A673 (cell line): ENCODE data around the gene CALML4. TPM values are rescaled to one million over a fixed set of nuclear protein-coding genes. Genes with fewer than 3 reads are reported as not detected.
A peak's percentile ranks its signal among the peaks of the same experiment; 100 is the strongest.
"Not testable (repeated sequence)": the region's sequence is repeated elsewhere in the genome, so short reads cannot be mapped to it uniquely, and the experiment has no call there.

ENCODE experiments used
- BruUV-seq: library from RNA; stranded (reverse); fragments of 400-500 nt; replicated peaks from 2 replicates; lab custom pipeline; 2021; lab: Mats Ljungman, UMichigan
- CTCF ChIA-PET: fragments of 300-600 bp; sonication (Branson Sonifier 250); formaldehyde crosslinking; loops from one replicate; lab custom pipeline; 2022; ENCODE audit warnings: antibody characterized with exemption; lab: Charles Lee
- POLR2A ChIA-PET: fragments of 300-600 bp; sonication (Branson Sonifier 250); formaldehyde crosslinking; loops from one replicate; lab custom pipeline; 2022; ENCODE audit warnings: antibody characterized with exemption; ENCODE audit not compliant: low non-redundant PET; lab: Charles Lee
- DNase-seq: peaks from one replicate; pipeline ENCODE4 v3.0.0-alpha.2; 2015; ENCODE audit warnings: low spot score
- H3K27ac ChIP-seq: fragments of 200-600 bp; sonication (generic); 2 replicates; pipeline ENCODE4 v1.5.1; 2016; ENCODE audit warnings: mixed run types, low read depth, mild to moderate bottlenecking, mixed read lengths, antibody characterized with exemption, low read length; ENCODE audit not compliant: poor library complexity, severe bottlenecking
- H3K27me3 ChIP-seq: fragments of 200-600 bp; sonication (generic); replicated peaks from 2 replicates; pipeline ENCODE4 v1.6.1; 2017; ENCODE audit warnings: mixed run types, low read depth, mild to moderate bottlenecking, mixed read lengths, antibody characterized with exemption, low read length; ENCODE audit not compliant: insufficient read depth, poor library complexity
- H3K36me3 ChIP-seq: fragments of 200-600 bp; sonication (generic); 2 replicates; pipeline ENCODE4 v1.6.1; 2016; ENCODE audit warnings: mixed run types, mild to moderate bottlenecking, mixed read lengths, antibody characterized with exemption, low read length; ENCODE audit not compliant: insufficient read depth, poor library complexity, severe bottlenecking
- H3K4me1 ChIP-seq: fragments of 200-600 bp; sonication (generic); 2 replicates; pipeline ENCODE4 v1.6.1; 2017; ENCODE audit warnings: mixed run types, mild to moderate bottlenecking, mixed read lengths, antibody characterized with exemption, low read length; ENCODE audit not compliant: insufficient read depth, poor library complexity, severe bottlenecking
- H3K4me3 ChIP-seq: fragments of 200-600 bp; sonication (generic); 2 replicates; pipeline ENCODE4 v1.5.1; 2016; ENCODE audit warnings: low read depth, mixed run types, mild to moderate bottlenecking, mixed read lengths, low read length; ENCODE audit not compliant: poor library complexity, severe bottlenecking
- H3K9me3 ChIP-seq: fragments of 200-600 bp; sonication (generic); 2 replicates; pipeline ENCODE4 v1.6.1; 2016; ENCODE audit warnings: mixed run types, low read depth, mild to moderate bottlenecking, mixed read lengths, antibody characterized with exemption, low read length; ENCODE audit not compliant: poor library complexity, severe bottlenecking
- CTCF ChIP-seq: fragments of 300-800, 200-600 bp; sonication (generic); conservative IDR thresholded peaks from 2 replicates; pipeline ENCODE4 v1.5.1; 2017; ENCODE audit warnings: low read depth, mild to moderate bottlenecking, antibody characterized with exemption, low read length, moderate library complexity, mixed read lengths
- EZH2 ChIP-seq: fragments of 200-600 bp; sonication (generic); IDR thresholded peaks from 2 replicates; pipeline ENCODE4 v1.6.1; 2017; ENCODE audit warnings: borderline replicate concordance, low read depth, mild to moderate bottlenecking, mixed read lengths, antibody characterized with exemption, low read length; ENCODE audit not compliant: poor library complexity, severe bottlenecking
- intact Hi-C: fragments of 100-400 bp; cut with micrococcal nuclease; formaldehyde crosslinking; loops from one replicate; pipeline ENCODE4 v1.10.0; 2022; ENCODE audit not compliant: unreplicated experiment
- total RNA-seq: library from RNA; stranded (reverse); gene quantifications from 2 replicates; pipeline ENCODE4 v1.2.3, GENCODE V29; 2021

CALML4 gene
- total RNA-seq, 1 experiment from 2014 or later = 9.1 TPM

- peaks cover 14% of the 10 kb centered on the region for H3K4me1 ChIP-seq
- no peaks in the 10 kb centered on the region for H3K9me3 ChIP-seq
- H3K36me3 ChIP-seq = no peaks in the 10 kb centered on the region
- H3K4me3 ChIP-seq = peak overlapping the region; percentile 75
- intact Hi-C loops = no loop called here
- BruUV-seq = no TSS peak
- no peak for DNase-seq
- no peaks in the 10 kb centered on the region for H3K27me3 ChIP-seq
- POLR2A ChIA-PET = no interaction called here
- no peak for TF ChIP-seq CTCF
- TF ChIP-seq EZH2 = no peak
- CTCF ChIA-PET = no interaction called here
- peak overlapping the region; percentile 93 for H3K27ac ChIP-seq
Measured at GRCh38 chr15:68227643-68228142, 22.6 kb upstream of the CALML4 start.

GRCh38 chr15:68225442-68225841 lies 20.3 kb upstream of the CALML4 start:
- H3K9me3 ChIP-seq, H3K4me1 ChIP-seq, H3K36me3 ChIP-seq, CTCF ChIA-PET, H3K27ac ChIP-seq, H3K27me3 ChIP-seq, POLR2A ChIA-PET, BruUV-seq, intact Hi-C loops, DNase-seq, H3K4me3 ChIP-seq: not testable (repeated sequence)

GRCh38 chr15:68224546-68225250 lies 19.6 kb upstream of the CALML4 start:
- BruUV-seq = no TSS peak
- Histone ChIP-seq H3K4me1 (peaks cover 5% of the 10 kb centered on the region), H3K27me3 (no peaks in the 10 kb centered on the region), H3K9me3 (no peaks in the 10 kb centered on the region), H3K4me3 (no peak overlapping the region), H3K27ac (no peak overlapping the region), H3K36me3 (no peaks in the 10 kb centered on the region)
- DNase-seq = no peak
- TF ChIP-seq CTCF (no peak), EZH2 (no peak)
- CTCF ChIA-PET = no interaction called here
- POLR2A ChIA-PET = no interaction called here
- intact Hi-C loops = no loop called here

GRCh38 chr15:68224108-68224507 lies 19.0 kb upstream of the CALML4 start:
- Histone ChIP-seq H3K27ac (no peak overlapping the region), H3K4me1 (peaks cover 5% of the 10 kb centered on the region), H3K27me3 (no peaks in the 10 kb centered on the region), H3K9me3 (no peaks in the 10 kb centered on the region), H3K4me3 (no peak overlapping the region), H3K36me3 (peaks cover under 1% of the 10 kb centered on the region)
- intact Hi-C loops = no loop called here
- POLR2A ChIA-PET = no interaction called here
- no peak for DNase-seq
- CTCF ChIA-PET = interaction anchor here (0.5 kb wide), 1 partner anchor 141 kb away, joined by 4 read pairs; no protein-coding TSS in a partner anchor
- no TSS peak for BruUV-seq
- TF ChIP-seq EZH2 = no peak
- TF ChIP-seq CTCF = no peak
